NCI-H446 (cell line): ENCODE results near the gene PADI2.

Source experiments
- DNase-seq, 2 experiments: peaks; one replicate each; lab custom pipeline; 2025; lab: John Stamatoyannopoulos, UW

Gene PADI2

GRCh38 chr1:17139637-17140036 is 20.4 kb upstream of the PADI2 start:
- DNase-seq: no peak

DNA sequence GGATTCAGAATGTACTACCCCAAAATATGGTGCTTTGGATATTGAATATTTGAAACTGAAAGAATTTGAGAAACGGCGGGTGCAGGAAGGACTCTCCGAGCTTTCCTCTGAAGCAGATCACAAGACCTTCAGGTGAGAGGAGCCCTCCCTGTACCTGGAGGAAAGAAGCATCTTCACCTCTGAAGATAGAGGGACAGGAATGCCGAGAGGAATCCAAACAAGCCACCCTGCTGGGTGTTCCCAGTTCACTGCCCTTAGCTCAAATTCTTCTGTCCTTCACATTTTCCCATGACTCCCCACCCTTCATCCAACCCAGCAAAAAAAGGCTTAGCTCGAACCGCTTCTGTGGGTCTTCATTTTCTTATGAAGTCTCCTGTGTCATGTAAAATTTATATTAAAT is 18.2 kb upstream of the PADI2 start:
- no peak for DNase-seq

DNA sequence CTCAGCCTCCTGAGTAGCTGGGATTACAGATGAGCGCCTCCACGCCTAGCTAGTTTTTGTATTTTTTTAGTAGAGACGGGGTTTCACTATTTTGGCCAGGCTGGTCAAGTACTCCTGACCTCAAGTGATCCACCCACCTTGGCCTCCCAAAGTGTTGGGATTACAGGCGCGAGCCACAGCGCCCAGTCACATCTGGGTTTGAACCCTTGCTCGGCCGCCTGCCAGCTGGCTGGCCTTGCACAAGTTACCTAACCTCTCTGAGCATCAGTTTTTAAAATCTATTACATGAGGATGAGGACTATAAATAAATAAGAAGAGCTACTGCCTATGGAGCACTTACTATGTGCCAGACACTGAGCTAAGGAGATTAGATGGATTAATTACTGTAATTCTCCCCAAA is 17.7 kb upstream of the PADI2 start:
- DNase-seq: no peak

GRCh38 chr1:17136145-17136544 is 16.9 kb upstream of the PADI2 start:
- no peak for DNase-seq

GRCh38 chr1:17135530-17135929 is 16.3 kb upstream of the PADI2 start:
- DNase-seq: no peak

DNA sequence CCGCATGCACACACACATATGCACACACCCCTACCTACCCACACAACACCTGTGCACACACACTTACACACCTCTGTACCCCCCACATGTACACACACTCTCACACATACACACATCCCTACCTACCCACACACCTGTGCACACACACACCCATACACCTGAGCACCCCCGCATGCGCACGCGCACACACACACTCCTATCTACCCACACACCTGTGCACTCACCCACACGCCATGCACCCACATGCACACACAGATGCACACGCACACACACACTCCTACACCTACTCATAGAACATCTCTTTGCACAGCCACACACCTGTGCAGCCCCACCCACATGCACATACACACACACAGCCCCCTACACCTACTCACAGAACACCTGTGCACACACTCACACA is 15.5 kb upstream of the PADI2 start:
- DNase-seq: no peak

GRCh38 chr1:17134034-17134433 is 14.8 kb upstream of the PADI2 start:
- no peak for DNase-seq

GRCh38 chr1:17130138-17130635 is 10.9 kb upstream of the PADI2 start:
- DNase-seq: no peak

DNA sequence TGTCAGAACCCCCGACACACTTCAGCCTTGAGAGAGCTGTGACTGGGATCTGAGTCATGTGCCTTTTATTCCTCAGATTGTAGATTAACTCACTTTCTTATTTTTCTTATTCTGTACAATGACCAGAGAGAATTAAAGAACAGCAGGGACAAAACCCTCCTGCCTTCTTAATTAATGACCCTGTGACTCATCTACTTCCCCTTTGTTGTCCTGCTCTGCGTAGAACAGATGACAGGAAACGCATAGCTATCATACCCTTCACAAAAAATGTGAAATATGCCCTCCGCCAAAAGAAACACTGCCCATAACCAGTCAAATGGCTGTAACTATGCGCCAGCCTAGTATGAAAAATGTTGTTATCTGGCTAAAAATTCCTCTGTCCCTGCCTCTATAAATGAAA is 9.1 kb upstream of the PADI2 start:
- DNase-seq: no peak

DNA sequence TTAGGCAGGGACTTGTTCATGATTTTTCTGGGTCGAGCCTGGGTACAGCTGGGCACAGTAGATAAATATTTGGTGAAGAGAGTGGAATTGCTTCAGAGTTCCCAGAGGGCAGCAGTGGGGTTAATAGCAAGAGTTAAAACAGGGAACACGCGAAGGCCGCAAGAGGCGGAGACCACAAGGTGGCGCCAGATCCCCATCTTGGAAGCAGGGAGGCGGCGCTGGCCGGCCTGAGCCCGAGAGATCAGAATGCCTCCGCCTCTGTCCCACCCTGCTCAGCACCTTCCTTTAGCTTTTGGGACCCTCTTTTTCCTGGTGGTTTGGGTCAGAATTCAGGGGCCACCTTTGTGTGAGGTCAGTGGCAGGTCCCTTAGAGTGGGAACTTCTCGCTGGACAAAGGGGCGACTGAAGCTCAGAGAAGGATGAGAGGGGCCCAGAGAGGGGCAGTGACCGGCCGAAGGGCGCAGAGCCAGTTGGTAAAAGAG is 6.5 kb upstream of the PADI2 start:
- DNase-seq: peak; percentile 43 to 87

GRCh38 chr1:17123196-17124045 is 4.2 kb upstream of the PADI2 start:
- no peak for DNase-seq

DNA sequence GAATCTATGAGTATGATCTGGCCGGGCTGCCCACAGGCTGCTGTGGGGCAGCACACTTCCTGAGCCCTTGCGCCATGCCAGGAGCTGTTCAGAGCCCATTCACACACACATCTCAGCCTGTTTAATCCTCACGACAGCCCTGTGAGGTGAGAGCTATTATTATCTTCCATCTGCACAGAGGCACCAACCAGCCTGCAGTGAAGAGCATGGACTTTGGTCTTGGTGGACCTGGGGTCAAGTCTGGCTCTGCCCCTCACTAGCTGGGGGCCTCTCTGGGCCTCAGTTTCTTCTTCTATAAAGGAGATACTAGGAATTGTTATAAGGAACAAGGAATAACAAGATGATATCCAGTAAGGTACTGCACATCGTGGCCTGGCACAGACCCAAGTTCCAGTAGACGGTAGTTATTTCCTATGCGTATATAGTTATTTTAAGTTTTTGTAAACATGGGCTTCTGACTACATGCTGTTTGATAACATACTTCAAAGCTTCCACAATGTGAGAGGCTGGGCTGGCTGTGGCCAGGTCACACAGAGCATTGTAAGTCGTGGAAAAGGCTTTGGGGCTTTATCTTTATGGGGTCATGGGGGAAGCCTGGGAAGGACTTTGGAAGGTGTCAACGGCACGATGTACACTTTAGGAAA is 3.4 kb upstream of the PADI2 start:
- no peak for DNase-seq

GRCh38 chr1:17121881-17122280 is 2.6 kb upstream of the PADI2 start:
- DNase-seq: no peak

DNA sequence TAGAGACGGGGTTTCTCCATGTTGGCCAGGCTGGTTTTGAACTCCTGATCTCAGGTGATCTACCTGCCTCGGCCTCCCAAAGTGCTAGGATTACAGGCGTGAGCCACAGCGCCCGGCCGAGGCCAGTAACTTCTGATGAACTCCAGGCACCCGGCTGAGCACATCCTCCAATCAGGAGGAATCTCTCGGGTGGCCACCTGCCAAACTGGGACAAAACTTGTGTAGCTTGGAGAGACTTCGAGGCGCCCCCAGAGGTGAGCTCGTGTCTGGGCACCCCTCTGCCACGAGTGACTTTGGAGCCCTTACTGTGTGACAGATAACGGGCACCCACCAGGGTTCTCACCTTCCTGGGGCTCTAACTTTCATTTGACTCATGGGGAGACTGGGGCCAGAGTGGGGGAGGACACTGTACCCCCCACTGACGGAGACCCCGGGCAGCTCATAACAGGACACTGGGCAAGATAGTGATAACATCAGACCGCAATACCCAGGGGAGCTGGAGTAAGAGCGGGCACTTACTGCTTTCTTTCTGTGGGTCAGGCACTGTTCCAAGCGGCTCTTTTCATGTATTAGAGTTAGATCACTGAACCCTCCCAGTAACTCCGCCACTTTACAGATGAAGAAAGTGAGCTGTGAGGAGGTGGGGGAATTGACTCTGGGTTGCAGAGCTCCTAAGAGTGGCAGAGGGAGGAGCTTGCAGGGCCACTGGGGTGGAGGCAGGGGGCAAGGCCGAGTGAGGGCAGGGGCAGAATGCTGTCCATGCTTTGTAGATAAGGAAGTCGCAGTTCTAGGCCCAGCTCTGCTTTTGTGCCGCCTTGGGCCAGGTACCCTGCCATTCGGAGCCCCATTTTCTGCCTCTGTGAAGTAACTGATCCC is 1.9 kb upstream of the PADI2 start:
- DNase-seq: no peak

GRCh38 chr1:17120481-17120877 is 1.2 kb upstream of the PADI2 start:
- DNase-seq: no peak

GRCh38 chr1:17119773-17120480 is 676 bp upstream of the PADI2 start:
- DNase-seq: no peak

DNA sequence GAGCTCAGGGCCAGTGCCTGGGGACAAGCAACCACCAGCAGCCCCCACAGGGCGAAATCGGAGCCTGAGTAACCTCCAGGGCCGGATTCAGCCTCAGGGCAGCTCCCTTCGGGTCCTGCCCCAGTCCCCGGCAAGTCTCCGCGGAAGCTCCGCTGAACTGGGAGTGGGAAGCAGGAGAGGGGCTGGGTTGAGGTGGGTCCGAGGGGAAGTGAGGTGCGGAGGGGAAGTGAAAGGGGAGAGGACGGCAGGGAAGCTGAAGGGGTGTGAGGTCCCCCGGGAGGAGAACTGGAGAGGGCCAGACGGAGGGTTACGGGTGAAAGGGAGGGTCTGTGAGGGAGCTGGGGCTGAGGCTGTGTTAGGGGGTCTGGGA is 560 bp downstream of the PADI2 start:
- no peak for DNase-seq

DNA sequence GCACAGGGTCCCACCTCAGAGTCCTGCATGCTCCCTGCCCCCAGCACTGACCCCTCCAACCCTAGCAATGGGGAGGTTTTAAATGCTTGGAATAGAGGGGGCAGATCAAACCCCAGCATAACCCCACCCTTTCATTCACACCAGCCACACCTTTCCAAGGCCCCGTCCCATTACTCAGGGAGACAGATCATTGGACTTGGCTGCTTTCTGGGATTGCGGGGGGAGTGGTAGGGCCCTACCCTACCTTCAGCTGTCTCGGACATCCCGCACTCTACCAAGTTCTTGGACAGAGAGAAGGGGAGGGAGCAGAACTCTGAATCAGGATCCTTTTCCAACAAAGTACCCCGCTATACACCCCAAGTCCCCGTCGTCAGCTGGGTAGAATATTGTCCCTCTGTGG is 983 bp downstream of the PADI2 start:
- DNase-seq: no peak

- no peak for DNase-seq
These were observed 1.6 kb downstream of the PADI2 start for GRCh38 chr1:17117451-17118265.

- DNase-seq: no peak
These were observed 2.6 kb downstream of the PADI2 start for GRCh38 chr1:17116643-17117042.

GRCh38 chr1:17113963-17114362 is 5.3 kb downstream of the PADI2 start:
- no peak for DNase-seq
